ENCODE measurements around the gene RCN2.

GRCh38 chr15:76967067-76967466, 35.5 kb downstream of the RCN2 start:
- no peak for TF ChIP-seq PATZ1 (CRISPR knock-in tag; IDR thresholded peaks at IDR 0.05; ENCODE audit: borderline replicate concordance)
- TF ChIP-seq, protein P1, sequence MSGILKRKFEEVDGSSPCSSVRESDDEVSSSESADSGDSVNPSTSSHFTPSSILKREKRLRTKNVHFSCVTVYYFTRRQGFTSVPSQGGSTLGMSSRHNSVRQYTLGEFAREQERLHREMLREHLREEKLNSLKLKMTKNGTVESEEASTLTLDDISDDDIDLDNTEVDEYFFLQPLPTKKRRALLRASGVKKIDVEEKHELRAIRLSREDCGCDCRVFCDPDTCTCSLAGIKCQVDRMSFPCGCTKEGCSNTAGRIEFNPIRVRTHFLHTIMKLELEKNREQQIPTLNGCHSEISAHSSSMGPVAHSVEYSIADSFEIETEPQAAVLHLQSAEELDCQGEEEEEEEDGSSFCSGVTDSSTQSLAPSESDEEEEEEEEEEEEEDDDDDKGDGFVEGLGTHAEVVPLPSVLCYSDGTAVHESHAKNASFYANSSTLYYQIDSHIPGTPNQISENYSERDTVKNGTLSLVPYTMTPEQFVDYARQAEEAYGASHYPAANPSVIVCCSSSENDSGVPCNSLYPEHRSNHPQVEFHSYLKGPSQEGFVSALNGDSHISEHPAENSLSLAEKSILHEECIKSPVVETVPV (CRISPR knock-in tag; IDR thresholded peaks at IDR 0.05) = no peak
- no peak for TF ChIP-seq CSDC2 (CRISPR knock-in tag; IDR thresholded peaks at IDR 0.05)
- TF ChIP-seq ZNF565 (CRISPR knock-in tag; conservative IDR thresholded peaks at IDR 0.05; ENCODE audit: low read depth) = no peak
- no peak for TF ChIP-seq ARNTL (CRISPR knock-in tag; IDR thresholded peaks at IDR 0.05; ENCODE audit: borderline replicate concordance, low read depth)
- no peak for TF ChIP-seq ZFP3 (CRISPR knock-in tag; IDR thresholded peaks at IDR 0.05)
- TF ChIP-seq TCF4 (CRISPR knock-in tag; IDR thresholded peaks at IDR 0.05; ENCODE audit: borderline replicate concordance) = no peak
- no peak for TF ChIP-seq ISL1 (CRISPR knock-in tag; IDR thresholded peaks at IDR 0.05)
- TF ChIP-seq ZNF8 (CRISPR knock-in tag; IDR thresholded peaks at IDR 0.05) = no peak
- TF ChIP-seq PPARA (CRISPR knock-in tag; IDR thresholded peaks at IDR 0.05; ENCODE audit: borderline replicate concordance) = no peak
- no peak for TF ChIP-seq TOX (CRISPR knock-in tag; IDR thresholded peaks at IDR 0.05; ENCODE audit: borderline replicate concordance)
- no peak for TF ChIP-seq OSR1 (CRISPR knock-in tag; IDR thresholded peaks at IDR 0.05)
- TF ChIP-seq ESRRG (CRISPR knock-in tag; IDR thresholded peaks at IDR 0.05) = no peak

All from SK-N-SH treated with all-trans-retinoic acid at 6 μM for 48 hours (cell line).